ENCODE data around the gene DDB1.

DDB1 gene

DNA sequence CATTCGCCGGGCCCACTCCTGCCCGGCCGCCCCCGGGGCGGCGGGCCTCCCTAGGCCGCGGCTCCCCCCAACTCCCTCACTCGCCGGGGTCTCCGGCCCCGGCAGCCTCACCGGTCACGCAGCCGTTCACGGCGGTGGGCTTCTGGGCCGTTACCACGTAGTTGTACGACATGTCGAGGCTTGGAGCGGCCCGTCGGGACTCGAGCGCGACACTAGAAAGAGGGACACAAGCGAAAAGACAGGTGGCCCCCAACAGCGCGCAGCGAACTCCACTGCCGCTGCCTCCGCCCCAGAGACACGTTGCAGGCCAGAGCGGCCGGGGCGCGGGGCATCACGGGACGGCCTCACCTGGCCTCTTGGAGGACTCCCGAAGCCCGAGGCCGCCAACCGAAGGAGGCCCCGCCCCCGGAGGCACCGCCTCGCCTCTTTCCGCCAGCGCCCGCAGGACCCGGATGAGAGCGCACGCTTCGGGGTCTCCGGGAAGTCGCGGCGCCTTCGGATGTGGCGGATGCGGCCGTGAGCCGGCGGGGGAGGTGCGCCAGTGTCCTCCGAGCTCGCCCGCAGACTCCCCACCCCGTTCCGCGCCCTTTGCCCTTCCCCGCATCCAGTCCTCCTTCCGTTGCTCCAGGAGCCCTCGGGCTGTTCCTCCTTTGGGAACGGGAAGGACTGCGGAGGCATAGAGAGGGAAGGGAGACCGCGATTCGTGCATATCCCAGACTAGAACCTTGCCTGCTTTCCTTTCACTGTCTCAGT lies at the start of gene DDB1, which contains the start of gene TKFC:
DDB1 (minus strand) TSS at position 309 of the 753 bp plus-strand sequence; CDS start at position 172, 137 bp downstream.
TKFC (plus strand) TSS at position 432 of the 753 bp plus-strand sequence. CDS start 1,501 bp downstream, outside the sequence.
- DNase-seq, result peak; percentile 81

- no peak for DNase-seq
These were observed 48.0 kb upstream of the DDB1 start for GRCh38 chr11:61380884-61381283.

GRCh38 chr11:61378713-61379313 lies 45.9 kb upstream of the DDB1 start:
- no peak for DNase-seq

DNA sequence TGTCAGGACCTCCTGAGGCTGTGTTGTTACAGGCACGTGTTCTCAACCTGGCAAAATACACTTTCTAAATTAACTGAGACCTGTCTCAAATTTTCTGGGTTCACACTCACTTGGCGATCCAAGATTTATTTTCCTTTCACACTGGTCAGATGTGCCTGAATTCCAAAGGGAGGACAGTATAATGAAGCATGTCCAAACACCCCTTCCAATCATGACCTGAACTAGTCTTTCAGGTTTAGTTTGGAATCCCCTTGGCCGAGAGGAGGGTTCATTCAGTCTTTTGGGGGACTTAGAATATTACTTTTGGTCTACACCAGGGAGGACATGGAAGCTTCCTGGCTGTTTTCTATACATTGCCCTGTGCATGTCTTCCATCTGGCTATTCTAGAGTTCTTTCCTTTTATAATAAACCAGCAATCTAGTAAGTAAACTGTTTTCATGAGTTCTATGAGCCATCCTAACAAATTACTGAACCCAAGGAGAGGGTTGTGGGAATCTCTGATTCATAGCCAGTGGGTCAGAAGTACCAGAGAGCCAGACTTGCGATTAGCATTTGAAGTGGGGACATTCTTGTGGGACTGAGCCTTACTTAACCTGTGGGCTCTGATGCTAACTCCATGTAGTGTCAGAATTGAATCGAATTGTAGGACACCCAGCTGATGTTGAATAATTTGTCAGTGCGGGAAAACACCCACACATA lies 44.7 kb upstream of the DDB1 start:
- DNase-seq, result no peak

GRCh38 chr11:61375761-61376108 lies 42.8 kb upstream of the DDB1 start:
- no peak for DNase-seq

DNA sequence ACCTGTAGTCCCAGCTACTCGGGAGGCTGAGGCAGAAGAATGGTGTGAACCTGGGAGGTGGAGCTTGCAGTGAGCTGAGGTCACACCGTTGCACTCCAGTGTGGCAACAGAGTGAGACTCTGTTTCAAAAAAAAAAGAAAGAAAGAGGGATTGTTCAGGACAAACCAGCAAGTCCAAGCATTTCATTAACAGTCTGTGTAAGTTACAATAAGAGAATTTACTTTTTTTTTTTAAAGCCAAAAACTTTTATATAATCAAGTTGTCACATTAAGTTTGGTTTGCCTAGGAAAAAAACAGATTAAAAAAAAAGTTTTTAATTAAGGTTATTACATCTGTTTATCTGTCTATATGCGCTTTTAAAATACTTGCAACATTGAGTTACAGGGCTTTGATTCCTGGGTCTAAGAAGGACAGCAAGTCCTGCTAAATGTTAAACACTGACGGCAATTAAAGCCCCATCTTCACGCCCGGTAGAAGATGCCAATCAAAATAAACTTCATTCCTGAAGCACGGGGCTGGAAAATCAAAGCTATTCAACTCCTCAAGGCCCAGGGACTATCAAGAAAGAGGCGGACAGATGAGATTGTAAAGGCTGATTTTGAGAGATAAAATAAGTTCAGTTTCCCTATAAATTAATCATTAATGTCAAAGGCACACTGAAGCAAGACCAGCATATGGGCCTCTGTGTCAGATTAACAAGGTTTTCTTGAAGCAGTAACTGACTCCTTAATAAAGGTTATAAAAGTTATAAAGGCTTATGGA lies 39.9 kb upstream of the DDB1 start:
- DNase-seq, result no peak

GRCh38 chr11:61370349-61371005 lies 37.6 kb upstream of the DDB1 start:
- no peak for DNase-seq

DNA sequence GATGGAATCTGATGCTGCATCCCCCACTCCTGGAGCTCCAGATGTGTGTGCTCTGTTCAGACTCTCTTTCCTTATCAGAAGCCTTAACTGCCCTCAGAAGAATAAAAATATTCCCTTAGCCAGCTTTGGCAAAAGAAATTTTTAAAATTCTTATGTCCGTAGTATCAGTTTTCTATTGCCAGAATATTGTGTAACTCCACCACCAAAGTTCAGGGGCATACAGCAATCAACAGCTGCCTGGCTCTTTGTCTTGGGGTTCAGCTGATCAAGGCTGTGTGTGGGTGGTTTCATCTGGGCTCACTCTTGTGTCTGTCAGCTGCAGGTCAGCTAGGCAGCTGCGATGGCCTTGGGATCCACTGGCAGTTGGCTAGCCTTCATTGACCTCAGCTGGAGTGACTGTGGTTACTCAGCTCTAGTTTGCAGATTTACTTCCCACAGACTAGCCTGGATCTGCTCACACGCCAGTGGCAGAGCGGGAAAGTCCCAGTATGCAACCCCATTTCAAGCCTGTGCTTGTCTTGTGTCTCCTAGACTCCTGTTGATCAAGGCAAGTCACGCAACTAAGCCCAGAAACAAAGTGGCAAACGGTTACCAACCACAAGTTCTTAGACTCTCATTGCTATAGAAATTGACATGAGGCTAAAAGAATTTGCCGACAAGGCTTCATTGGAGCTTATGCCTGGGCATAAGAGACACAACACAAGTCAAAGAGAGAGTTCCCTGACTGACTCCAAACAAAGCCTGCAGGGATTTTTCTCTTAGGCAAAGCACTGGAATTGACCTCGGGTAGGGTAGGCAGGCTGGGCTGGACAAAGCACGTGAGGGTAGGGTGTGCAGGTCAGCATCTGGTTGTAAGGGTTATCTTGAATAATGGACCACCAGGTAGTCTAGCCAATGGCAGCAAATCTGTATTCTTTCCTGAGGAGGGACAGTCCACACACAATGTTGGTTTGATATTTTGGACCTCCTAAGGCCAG lies 36.8 kb upstream of the DDB1 start:
- DNase-seq, result no peak

- no peak for DNase-seq
These were observed 35.7 kb upstream of the DDB1 start for GRCh38 chr11:61368646-61369045.

DNA sequence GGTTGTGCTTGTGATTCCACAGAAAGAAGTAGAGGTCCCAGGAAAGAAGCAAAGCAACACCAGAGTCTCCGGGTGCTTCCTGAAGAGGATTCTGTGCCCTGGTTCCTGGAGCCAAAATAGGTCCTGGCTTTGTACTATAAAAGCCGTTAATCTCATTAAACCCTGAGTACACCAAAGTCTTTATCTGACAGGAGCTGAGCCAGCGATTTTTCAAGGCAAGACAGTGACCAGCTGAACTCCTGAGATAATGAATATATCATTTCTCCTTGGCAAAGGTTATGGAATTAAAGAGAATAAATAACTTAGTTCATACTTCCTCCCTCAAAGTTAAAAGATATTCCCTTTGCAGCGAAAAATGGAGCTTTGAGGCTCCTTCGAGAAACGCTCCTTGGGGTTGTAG lies 34.5 kb upstream of the DDB1 start:
- no peak for DNase-seq

DNA sequence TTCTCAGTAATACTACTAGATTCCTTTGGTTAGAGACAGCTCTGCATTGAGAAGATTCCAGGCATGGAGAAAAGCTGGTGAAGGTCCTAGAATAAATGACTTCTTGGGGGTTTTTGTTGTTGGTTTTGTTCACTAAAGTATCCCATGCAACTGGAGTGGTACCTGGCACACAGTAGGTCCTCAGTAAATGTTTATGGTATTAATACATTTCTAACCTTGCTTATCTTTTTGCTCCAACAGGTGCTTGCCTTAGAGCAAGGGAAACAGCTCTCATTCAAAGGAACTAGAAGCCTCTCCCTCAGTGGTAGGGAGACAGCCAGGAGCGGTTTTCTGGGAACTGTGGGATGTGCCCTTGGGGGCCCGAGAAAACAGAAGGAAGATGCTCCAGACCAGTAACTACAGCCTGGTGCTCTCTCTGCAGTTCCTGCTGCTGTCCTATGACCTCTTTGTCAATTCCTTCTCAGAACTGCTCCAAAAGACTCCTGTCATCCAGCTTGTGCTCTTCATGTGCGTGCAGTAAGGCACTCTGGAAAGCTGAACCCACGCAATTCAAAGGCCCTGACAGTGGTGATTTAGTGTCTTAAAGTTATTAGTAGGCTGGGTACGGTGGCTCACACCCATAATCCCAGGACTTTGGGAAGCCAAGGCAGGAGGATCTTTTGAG lies 31.2 kb upstream of the DDB1 start:
- DNase-seq, result no peak

DNA sequence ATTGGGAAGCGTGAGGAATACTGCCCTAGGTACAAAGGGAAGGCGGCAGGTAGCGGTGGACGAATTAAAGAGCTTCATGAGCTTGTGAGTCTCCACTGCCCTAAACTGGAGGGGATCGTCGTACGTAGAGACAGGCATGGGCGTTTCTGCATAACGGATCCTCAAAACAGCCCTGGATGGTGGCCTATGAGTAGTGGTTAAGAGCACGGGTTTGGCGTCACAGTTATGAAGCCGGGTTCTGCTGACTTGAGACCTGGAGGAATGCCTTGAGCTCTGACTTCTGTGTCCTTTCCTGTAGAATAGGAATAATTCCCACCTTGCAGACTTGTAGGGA lies 29.6 kb upstream of the DDB1 start:
- DNase-seq, result no peak

DNA sequence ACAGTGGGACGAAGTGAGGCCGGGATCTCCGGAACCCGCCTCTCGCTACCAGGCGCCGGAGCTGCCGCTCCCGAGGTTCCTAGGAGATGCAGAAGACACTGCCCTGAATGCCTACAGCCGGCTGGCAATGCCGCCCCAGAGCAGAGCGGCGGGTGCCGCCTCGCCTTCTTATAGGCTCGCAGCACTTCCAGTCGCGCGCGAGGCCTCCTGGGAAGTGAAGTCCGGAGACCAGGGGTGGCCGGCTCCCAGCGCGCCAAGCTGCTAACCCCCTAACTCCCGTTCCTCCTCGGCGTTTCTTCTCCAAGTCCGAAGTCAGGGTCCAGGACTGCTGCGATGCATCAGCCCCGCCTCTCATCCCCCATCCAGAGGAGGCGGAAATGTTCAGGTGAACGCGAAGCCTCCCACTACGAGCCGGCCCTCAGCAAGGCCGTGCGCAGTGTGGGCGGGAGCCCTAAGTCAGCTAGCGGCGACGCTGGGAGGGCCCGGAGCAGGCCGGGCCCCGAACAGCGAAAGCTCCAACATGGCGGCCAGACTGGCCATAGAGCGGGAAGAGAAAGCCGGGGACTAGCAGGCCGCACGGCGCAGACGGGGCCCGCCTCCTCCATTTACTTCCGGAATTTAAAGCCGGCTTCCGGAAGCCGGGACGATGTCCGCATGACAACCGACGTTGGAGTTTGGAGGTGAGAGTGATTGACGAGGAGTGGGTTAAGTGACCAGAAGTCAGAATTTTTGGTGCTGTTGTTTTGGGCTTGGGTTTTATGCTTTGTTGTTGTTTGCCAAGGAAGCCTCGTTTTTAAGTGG lies 29.0 kb upstream of the DDB1 start, which contains the start of the genes CYB561A3 and TMEM138:
CYB561A3 (minus strand) TSS at position 142 of the 801 bp plus-strand sequence. CDS start 5,169 bp downstream, outside the sequence.
TMEM138 (plus strand) TSS at position 634 of the 801 bp plus-strand sequence. CDS start 2,017 bp downstream, outside the sequence.
- peak; percentile 83 for DNase-seq

- no peak for DNase-seq
These were observed 28.4 kb upstream of the DDB1 start for GRCh38 chr11:61361237-61361740.

- no peak for DNase-seq
These were observed 26.6 kb upstream of the DDB1 start for GRCh38 chr11:61359516-61359915.

DNA sequence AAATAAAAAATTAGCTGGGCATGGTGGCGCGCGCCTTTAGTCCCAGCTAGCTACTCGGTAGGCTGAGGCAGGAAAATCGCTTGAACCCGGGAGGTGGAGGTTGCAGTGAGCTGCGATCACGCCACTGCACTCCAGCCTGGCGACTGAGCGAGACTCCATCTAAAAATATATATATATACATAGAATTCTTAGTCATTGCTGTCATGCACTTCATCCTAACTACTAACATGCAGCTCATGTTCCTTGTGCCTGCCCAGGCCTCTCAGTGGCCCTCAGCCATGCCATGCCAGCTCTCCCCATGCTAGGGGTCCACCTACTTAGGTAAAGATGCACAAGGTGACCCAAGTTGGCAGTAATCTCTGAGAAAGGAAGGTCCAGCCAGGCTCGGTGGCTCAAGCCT lies 25.7 kb upstream of the DDB1 start:
- DNase-seq, result no peak

DNA sequence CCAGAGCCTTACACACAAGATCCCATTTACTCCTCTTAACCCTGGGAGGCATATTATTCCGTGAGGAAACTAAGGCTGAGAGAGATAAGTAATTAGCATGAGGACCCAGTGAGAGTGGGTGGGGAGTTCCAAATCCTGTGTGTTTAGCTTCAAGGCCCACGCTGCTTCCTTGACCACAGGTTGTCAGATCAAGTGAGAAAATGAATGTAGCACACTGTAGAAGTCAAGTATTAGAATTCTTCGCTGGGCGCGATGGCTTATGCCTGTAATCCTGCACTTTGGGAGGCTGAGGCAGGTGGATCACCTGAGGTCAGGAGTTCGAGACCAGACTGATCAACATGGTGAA lies 25.0 kb upstream of the DDB1 start:
- no peak for DNase-seq

DNA sequence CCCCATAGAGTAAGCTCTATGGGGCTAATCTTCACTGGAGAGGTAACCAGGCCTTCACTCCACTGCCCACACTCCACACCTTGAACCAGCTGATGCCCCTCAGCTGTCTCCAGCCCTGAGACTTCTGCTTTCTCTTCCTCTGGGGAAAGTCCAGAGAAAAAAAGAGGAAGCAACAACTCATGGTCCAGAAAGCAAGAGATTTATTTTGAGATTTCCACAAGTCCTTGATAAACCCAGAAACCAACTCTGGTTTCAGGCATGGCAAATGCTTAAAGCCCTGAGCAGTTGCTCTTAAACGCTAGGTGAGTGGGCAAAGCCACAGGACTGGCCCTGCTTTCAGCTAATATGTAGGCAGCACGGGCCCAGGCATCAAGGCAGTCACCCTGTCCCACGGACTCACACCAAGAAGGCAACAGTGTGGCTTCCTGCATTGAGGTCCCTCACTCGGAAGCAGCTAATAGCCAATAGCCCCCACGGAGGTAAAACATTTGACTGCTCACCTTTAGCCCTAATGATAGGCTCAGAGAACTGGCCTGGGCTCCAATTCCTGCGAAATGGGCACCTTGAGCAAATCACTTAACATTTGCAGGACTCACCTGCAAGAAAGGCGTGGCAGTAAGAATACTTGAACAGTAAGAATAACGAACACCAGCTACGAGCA lies 24.5 kb upstream of the DDB1 start:
- DNase-seq, result no peak

GRCh38 chr11:61356706-61357105 lies 23.8 kb upstream of the DDB1 start:
- DNase-seq, result no peak
